T-helper 9 cell (primary cell): ENCODE measurements around the gene SNN.

Source experiments
- DNase-seq: peaks from one replicate; pipeline ENCODE4 v3.0.0-alpha.2; 2020

Gene SNN

GRCh38 chr16:11668623-11669379, 546 bp downstream of the SNN start:
- peak; percentile 29 for DNase-seq

- DNase-seq, result no peak
Observed at GRCh38 chr16:11669380-11670146, 1.3 kb downstream of the SNN start.

DNA sequence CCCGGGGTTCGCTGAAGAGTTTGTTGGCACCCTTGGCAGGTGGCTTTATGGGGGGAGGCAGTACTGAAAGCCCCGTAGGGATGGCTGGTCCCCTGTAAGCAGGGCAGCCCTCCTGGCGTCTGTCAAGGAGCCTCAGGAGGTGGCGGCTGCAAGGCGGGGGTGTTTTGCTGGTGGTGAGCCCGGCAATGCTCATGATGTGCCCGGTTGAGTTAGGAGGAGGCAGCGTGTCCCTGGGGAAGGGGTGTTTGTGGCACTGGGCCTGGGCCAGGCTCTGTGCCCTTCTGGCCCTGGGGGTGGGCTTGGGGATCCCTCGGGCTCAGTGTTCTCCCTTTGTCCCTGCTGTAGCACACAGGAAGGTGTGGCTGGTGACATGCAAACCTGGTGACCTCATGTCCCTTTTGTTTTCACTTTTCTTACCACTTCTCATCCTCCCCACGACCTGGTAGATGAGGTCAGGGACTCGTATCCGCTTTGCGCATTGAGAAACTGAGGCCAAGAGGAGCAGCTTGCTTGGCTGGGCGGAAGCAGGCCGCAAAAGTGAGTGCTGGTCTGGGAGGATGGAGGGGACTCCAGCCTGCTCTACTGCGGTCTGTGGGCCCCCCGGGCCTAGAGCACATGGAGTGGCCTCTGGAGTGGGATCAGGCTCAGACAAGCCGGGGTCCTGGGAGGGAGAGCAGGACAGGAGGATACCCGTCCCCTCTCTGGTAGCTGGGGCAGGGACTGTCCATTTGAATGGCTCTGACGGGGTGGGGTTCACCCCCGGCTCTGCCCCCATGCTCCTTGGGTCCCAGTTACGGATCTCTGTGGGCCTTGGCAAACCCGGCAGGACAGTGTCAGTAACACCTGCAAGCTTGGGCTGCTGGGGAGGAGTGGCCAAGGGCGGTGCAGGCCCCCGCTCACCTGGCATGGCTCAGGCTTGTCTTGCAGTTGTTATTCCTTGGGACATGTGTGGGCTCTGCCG, 2.2 kb downstream of the SNN start:
- DNase-seq, result no peak

DNA sequence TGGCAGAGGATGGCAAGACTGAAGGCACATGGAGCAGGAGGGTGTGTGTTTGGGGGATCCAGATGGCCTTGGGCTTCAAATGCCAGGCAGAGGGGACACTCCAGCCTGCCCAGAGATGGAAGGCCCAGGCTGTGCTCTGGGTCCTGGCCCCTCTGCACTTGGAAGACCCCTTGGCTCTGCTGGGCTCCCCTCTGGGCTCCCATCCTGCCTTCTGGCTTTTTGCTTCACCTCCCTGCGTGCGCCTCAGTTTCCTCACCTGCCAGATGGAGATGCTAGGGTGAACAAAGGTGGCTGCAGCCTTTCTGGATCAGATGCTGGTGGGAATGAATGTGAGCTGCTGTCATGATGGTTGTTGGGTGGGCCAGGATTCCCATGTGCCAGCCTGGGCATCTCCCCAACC, 3.0 kb downstream of the SNN start:
- no peak for DNase-seq

GRCh38 chr16:11671676-11672075, 3.4 kb downstream of the SNN start:
- no peak for DNase-seq

DNA sequence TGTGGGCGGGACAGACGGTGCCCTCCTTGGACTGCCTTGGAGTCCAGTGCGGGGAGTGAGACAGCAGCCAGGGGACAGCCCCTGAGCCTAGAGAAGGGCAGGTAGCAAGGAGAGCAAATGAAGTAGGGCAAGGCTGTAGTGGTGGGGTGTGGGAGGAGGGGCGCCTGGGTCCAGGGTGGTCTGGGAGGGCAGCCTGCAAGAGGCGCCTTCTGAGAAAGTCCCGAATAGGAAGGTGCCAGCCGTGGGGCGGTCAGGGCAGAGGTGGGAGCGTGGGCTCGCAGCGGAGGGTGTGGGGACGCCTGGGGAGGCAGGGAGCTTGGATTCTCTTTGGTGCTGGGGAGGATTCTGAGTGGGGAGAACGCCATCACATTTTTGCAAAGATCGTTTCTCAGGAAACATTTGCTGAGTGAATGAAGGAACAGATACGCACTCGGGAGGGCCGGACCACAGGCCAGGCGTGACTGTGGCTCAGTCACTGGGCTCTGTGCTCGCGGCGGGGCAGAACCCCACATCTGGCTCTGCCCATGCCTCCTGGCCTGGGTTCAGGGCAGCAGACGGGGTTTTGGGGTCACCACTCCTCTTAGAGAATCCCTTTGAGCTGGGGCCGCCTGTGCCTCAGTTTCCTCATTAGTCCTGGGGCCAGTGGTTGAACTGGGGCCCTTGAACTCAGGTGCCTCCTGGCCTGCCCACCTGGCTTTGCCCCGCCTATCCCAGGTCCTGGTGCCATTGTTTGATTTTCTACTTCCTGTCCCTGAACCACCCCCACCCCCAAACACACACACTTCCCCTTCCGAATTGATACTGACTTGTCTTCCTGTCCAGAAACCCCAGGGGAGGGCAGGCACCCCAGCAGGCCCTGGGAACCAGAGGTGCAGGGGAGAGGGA, 4.2 kb downstream of the SNN start:
- DNase-seq, result no peak

DNA sequence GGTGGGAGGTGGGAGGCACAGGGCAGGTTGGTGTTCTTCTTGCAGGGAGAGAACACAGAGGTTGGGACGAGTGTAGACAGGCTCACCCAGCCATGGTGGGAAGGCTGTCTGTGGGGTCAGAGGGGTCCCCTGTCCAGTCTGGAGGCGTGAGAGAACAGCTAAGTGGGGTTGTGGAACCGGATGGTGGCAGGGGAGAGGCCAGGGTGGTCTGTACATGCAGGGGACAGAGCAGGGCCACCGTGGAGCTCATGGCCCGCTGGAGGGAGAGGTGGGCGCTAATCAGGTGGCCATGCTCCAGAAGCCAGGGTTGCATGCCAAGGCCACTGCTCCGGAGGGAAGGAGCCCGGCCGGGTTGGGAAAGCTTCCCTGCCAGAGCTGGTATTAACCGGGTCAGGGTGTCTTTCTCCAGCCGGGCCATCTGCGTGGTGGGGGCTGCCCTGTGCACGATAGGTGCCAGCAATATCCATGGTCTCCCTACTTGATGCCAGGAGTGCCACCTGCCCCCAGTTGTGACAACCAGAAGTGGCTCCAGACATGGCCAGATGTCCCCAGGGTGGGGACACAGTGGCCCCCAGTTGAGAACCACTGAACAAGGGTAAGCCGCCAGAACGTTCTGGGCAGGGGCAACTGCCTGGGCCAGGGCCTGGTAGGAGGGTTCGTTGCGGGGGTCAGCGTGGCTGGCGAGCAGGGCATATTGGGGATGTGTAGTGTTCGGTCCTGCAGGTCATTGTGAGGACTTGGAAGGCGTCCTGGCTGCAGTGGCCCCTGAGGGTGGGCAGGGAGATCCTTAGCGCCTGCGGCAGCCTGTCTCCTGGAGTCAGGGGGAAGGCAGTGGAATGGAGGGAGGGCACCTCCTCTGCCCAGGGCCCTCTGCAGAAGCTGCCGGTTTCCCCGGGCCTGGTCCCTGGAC, 5.1 kb downstream of the SNN start:
- DNase-seq, result no peak

GRCh38 chr16:11674001-11674817, 6.0 kb downstream of the SNN start:
- no peak for DNase-seq

GRCh38 chr16:11674818-11675560, 6.7 kb downstream of the SNN start:
- no peak for DNase-seq

DNA sequence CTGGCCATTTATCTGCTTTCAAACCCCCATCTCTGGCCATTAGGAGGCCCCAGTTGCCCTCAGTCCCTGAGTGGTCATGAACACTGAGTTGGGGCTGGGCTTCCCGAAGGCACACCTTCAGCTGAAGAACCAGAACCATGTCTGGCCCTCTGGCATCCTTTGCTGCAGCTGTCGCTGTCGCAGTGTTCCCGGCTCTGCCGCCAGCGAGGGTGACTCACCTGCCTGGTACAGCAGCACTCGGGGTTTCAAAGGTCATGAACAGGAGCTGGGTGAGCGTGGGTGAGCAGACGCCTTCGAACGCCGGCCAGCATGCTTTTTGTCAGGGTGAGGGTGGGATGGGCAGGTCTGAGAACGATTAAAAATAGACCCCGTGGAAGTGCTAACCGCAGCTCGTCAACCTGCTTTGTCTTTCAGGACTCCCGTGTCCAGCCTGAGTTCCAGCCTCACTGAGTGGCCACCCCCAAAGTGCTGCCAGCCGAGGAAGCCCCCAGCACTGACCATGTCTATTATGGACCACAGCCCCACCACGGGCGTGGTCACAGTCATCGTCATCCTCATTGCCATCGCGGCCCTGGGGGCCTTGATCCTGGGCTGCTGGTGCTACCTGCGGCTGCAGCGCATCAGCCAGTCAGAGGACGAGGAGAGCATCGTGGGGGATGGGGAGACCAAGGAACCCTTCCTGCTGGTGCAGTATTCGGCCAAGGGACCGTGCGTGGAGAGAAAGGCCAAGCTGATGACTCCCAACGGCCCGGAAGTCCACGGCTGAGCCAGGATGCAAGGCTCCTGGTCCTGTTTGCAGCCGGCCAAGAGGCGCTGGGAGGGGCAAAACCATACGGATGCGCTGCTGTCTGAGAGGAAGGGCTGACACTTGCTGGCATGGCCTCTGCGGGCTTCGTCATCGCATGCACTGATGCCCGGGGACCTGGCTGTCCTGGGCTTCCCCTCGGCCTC, 7.6 kb downstream of the SNN start:
- DNase-seq, result no peak

GRCh38 chr16:11676799-11677198, 8.5 kb downstream of the SNN start:
- DNase-seq, result no peak

- DNase-seq, result no peak
Observed at GRCh38 chr16:11677451-11677951, 9.2 kb downstream of the SNN start.

GRCh38 chr16:11677959-11678881, 10.0 kb downstream of the SNN start:
- no peak for DNase-seq

DNA sequence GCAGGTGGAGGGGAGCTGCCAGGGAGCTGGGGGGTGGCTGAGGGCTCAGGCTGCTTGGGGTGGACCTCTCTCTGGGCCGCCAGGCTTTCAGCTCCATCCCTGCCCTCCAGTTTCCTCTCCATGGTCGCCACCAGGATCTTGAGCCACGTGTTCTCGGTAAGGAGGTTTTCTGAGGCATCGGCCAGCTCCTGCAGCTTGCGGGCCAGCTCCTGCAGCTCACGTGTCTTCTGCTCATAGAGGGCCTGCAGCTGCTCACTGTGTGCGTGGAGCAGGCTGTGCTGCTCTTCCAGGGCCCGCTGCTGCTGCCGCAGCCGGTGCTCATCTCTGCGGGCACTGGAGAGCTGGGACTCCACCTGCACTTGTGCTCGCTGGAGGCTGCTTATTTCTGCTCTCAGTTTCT, 11.0 kb downstream of the SNN start:
- DNase-seq, result no peak

DNA sequence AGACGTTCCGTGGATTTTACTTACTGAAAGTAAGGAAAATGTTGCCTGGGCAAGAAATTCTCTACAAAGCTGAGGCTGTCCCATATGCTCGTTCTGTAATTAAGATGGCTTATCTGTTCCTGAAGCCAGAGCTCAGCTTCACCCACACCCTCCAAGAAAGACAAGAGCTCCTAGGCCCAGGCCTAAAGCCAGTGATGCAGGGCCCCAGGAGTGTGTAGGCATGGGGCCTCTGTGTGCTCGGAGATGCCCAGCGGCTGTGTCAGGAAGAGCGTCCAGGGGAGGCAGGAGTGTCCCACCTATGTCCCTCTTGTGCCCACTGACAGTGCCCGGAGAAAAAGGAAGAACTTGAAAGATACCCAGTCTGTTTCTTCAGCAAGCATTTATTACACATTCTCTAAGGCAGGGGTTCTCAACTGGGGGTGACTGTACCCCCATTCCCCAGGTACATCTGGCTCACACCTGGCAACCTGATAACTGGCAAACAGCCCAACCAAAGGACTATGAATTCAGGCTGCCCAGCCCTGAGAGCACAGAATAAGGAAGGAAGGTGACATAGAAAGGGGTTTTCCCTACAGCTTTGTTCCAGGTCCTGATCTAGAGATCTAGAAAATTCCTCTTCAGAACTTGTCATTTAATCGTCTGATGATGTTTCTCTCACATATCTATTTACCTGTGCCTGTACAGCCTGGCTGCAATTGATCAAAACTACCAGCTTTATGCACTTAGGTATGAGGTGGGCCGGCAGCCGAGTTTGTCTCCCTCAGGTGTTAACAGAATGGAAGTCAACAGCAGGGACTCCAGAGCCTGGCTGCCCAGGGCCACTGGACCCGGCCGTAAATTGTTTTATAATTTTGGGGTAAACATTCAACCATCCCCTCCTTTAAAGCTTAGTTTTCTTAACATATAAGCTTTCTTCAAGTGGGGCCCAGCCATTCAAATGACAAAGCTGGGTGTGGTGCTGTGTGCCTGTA, 12.0 kb downstream of the SNN start:
- DNase-seq, result no peak

- no peak for DNase-seq
Observed at GRCh38 chr16:11681556-11681955, 13.3 kb downstream of the SNN start.
